GM12864 (cell line): ENCODE results near the gene ZCCHC3.
"Not testable (repeated sequence)": the region's sequence is repeated elsewhere in the genome, so short reads cannot be mapped to it uniquely, and the experiment has no call there.

Source experiments
- DNase-seq: peaks from one replicate; pipeline ENCODE4 v3.0.0-alpha.2; 2011; ENCODE audit warnings: low read depth
- H3K4me3 ChIP-seq: 2 replicates; pipeline ENCODE4 v1.5.1; 2011; ENCODE audit warnings: mild to moderate bottlenecking, low read depth, low read length, control low read depth
- CTCF ChIP-seq: IDR thresholded peaks from 2 replicates; pipeline ENCODE4 v1.5.1; 2011; ENCODE audit warnings: low read depth, mild to moderate bottlenecking, moderate library complexity, low read length, control low read depth, inconsistent platforms; ENCODE audit errors: missing control alignments

Gene ZCCHC3

GRCh38 chr20:330233-331149 is 33.1 kb downstream of the ZCCHC3 start:
- DNase-seq, result no peak
- no peak overlapping the region for H3K4me3 ChIP-seq
- TF ChIP-seq CTCF, result peak; percentile 95

- TF ChIP-seq CTCF, result no peak
- DNase-seq, result no peak
These were observed 37.2 kb downstream of the ZCCHC3 start for GRCh38 chr20:334578-334977.

DNA sequence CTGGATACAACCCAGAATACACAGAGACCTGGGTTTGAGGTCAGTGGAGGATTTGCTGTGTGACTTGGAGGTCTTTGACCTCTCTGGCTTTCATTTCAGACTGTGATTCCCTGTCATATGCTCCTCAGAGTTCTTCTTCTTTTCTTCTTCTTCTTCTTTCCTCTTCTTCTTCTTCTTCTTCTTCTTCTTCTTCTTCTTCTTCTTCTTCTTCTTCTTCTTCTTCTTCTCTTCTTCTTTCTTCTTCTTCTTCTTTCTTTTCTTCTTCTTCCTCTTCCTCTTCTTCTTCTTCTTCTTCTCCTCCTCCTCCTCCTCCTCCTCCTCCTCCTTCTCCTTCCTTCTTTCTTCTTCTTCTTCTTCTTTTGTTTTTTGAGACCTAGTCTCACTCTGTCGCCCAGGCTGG is 38.7 kb downstream of the ZCCHC3 start:
- DNase-seq, H3K4me3 ChIP-seq: not testable (repeated sequence)

More at GRCh38 chr20:334578-334977, 37.2 kb downstream of the ZCCHC3 start:
- no peak overlapping the region for H3K4me3 ChIP-seq

DNA sequence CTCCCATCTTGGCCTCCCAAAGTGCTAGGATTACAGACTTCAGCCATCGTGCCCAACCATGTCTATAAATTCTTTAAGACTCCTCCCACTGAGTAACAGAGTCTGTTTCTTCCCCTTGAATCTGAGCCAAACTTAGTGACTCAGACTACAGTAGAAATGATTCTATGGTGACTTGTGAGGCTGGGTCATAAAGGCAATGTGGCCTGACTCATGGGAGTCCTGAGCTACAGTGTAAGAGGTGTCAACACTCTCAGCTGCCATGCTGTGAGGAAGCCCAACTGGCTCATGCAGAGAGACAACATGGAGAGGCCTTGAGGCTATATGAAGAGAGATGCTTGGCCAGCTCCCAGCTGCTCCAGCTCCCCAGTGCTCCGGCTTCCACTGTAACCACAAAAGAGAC is 44.3 kb downstream of the ZCCHC3 start:
- H3K4me3 ChIP-seq, result no peak overlapping the region
- no peak for DNase-seq
- TF ChIP-seq CTCF, result no peak

DNA sequence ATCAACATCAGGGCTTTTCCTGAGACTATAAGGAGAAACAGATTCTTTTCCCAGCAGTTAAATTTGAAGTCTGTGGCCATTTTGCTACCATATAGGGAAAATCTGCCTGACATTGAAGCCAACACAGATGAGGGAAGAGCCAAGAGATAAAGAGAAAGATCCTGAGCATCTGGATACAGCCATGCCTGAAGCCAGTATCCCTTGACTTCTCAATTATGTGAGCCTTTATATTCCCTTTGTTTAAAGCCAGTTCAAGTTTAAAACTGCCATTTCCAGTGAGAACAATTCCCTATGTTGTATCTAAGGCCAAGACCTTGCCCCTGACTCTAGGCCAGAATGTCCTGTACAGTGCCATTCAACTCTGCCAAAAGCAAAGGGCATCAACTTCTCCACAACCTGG is 45.7 kb downstream of the ZCCHC3 start:
- no peak for TF ChIP-seq CTCF
- H3K4me3 ChIP-seq, result no peak overlapping the region
- no peak for DNase-seq

- DNase-seq, result no peak
- no peak for TF ChIP-seq CTCF
- H3K4me3 ChIP-seq, result peak overlapping the region; percentile 87
These were observed 48.8 kb downstream of the ZCCHC3 start for GRCh38 chr20:346033-346639.

DNA sequence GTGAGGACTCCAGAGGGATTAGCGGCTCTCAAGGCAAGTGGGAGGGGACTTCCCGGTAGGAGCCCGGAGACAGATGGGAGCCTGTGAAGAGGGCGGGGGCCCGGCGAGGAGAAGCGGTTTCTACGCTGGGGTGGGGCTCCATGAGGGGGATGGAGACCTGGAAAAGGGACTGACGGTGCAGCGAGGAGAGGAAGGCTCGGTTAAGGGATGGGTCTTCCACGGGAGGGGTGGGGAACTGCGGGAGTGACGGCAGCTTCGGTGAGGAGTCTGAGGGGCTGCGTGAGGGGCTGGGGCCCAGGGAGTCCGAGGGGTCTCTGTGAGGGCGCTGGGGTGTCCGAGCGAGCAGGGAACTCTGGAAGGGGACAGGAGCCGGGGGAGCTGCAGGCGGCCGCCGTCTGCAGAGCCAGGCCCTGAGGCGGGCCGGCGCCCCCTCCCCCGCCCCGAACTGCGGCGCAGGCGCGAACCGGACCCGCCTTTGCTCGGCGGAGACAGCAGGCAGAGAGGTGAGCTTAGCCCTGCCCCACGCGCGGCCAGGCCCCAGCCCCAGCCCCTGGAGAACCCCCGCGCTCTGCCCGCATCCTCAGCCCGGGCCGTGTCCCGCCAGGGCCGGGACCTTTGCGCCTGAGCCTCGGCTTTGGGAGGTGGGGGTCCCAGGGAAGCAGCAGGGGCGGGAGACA is 49.4 kb downstream of the ZCCHC3 start, which contains the start of gene NRSN2:
Gene NRSN2 (plus strand): TSS at position 472 of the 677 bp plus-strand sequence. CDS start 2,533 bp downstream, outside the sequence.
- no peak for DNase-seq
- no peak for TF ChIP-seq CTCF
- peak within 1 kb of the TSS; percentile 87 for H3K4me3 ChIP-seq
